RWPE2 (cell line): ENCODE data around the gene SPDYE16.
"Not testable (repeated sequence)": the region's sequence is repeated elsewhere in the genome, so short reads cannot be mapped to it uniquely, and the experiment has no call there.

Experiments
- ATAC-seq: fragments of 200-7000 bp; cut with Tn5 transposase; 3 replicates; pipeline ENCODE4 v1.9.1; 2021; ENCODE audit warnings: low read depth
- DNase-seq: peaks from one replicate; pipeline ENCODE4 v3.0.0-alpha.2; 2020; ENCODE audit warnings: low spot score
- H3K27ac ChIP-seq: fragments of 450-650 bp; 2 replicates; pipeline ENCODE4 v1.5.1; 2017; ENCODE audit warnings: mild to moderate bottlenecking; ENCODE audit not compliant: poor library complexity, severe bottlenecking
- H3K27me3 ChIP-seq: fragments of 250-450 bp; sonication (Bioruptor Pico); 2 replicates; pipeline ENCODE4 v1.5.1; 2021; ENCODE audit warnings: mild to moderate bottlenecking, moderate library complexity; ENCODE audit not compliant: insufficient read depth, poor library complexity, severe bottlenecking
- H3K36me3 ChIP-seq: fragments of 250-450 bp; sonication (Bioruptor Pico); 2 replicates; pipeline ENCODE4 v1.5.1; 2020; ENCODE audit warnings: low read depth, mild to moderate bottlenecking, moderate library complexity
- H3K4me1 ChIP-seq: fragments of 250-450 bp; sonication (Bioruptor Pico); 2 replicates; pipeline ENCODE4 v1.5.1; 2021; ENCODE audit warnings: mild to moderate bottlenecking, moderate library complexity; ENCODE audit not compliant: insufficient read depth, poor library complexity, severe bottlenecking
- H3K4me3 ChIP-seq: fragments of 250-450 bp; sonication (Bioruptor Pico); 2 replicates; pipeline ENCODE4 v1.5.1; 2021; ENCODE audit warnings: mild to moderate bottlenecking, moderate library complexity; ENCODE audit not compliant: severe bottlenecking
- H3K9me3 ChIP-seq: fragments of 250-450 bp; sonication (Bioruptor Pico); 2 replicates; pipeline ENCODE4 v1.5.1; 2021; ENCODE audit warnings: mild to moderate bottlenecking, moderate library complexity; ENCODE audit not compliant: severe bottlenecking
- TF ChIP-seq, protein P1 (sequence below): fragments of 450-650 bp; IDR thresholded peaks from one replicate; pipeline ENCODE4 v1.5.1; 2017; ENCODE audit warnings: mild to moderate bottlenecking, moderate library complexity; ENCODE audit not compliant: poor library complexity, severe bottlenecking

SPDYE16 gene

GRCh38 chr7:76505168-76506080 lies 37.7 kb downstream of the SPDYE16 start:
- no peak for ATAC-seq
- no peak overlapping the region for H3K4me3 ChIP-seq
- no peak for DNase-seq
- H3K27ac ChIP-seq: no peak overlapping the region
- H3K27me3 ChIP-seq: no peaks in the 10 kb centered on the region
- TF ChIP-seq, protein P1, sequence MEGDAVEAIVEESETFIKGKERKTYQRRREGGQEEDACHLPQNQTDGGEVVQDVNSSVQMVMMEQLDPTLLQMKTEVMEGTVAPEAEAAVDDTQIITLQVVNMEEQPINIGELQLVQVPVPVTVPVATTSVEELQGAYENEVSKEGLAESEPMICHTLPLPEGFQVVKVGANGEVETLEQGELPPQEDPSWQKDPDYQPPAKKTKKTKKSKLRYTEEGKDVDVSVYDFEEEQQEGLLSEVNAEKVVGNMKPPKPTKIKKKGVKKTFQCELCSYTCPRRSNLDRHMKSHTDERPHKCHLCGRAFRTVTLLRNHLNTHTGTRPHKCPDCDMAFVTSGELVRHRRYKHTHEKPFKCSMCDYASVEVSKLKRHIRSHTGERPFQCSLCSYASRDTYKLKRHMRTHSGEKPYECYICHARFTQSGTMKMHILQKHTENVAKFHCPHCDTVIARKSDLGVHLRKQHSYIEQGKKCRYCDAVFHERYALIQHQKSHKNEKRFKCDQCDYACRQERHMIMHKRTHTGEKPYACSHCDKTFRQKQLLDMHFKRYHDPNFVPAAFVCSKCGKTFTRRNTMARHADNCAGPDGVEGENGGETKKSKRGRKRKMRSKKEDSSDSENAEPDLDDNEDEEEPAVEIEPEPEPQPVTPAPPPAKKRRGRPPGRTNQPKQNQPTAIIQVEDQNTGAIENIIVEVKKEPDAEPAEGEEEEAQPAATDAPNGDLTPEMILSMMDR: no peak
- H3K4me1 ChIP-seq: no peaks in the 10 kb centered on the region
- H3K9me3 ChIP-seq: no peaks in the 10 kb centered on the region
- no peaks in the 10 kb centered on the region; the same call in 1 of the 2 replicates for H3K36me3 ChIP-seq

DNA sequence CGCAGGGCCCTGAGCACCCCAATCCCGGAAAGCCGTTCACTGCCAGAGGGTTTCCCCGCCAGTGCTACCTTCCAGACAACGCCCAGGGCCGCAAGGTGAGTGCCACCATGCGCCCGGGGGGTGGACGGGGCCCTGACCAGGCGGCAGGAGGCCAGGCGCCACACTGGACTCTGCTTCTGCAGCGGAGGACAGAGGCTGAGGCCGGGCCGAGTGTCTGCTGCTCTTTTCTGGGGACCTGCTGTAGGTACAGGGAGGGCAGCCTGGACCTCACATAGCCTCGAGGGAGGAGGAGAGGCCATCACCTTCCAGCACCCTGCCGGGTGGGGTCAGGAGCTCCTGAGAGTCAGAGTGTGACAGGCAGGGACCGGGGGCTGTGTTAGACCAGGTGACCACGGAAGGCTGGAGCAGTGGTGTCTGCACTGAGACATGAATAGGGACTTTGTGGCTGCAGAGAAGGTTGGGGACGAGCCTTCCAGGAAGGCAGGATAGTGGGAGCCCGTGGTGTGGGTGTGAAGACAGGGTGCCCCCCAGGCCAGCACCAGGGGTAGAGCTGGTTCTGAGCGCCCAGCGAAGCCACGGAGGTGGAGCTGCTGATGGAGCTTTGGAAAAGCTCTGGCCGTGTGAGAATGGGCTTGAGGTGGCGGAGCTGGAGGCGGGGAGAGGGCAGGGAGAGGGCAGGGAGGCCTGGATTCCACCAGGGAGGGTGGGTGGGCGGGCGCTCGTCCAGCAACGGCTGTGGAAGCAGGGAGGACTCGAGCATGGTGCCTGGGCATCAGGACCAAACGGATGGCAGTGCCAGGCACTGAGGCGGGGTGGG lies 38.5 kb downstream of the SPDYE16 start:
- H3K27ac ChIP-seq: not testable (repeated sequence)

GRCh38 chr7:76503244-76503643 lies 39.9 kb downstream of the SPDYE16 start:
- DNase-seq: peak; percentile 14
- not testable (repeated sequence) for H3K27ac ChIP-seq, H3K36me3 ChIP-seq, H3K4me3 ChIP-seq, H3K4me1 ChIP-seq, H3K27me3 ChIP-seq, H3K9me3 ChIP-seq, ATAC-seq

More for the DNA sequence above, 38.5 kb downstream of the SPDYE16 start:
- not testable (repeated sequence) for H3K4me1 ChIP-seq, H3K27me3 ChIP-seq, ATAC-seq, H3K9me3 ChIP-seq, H3K36me3 ChIP-seq, H3K4me3 ChIP-seq
- DNase-seq: peak; percentile 23

- H3K9me3 ChIP-seq, ATAC-seq, H3K27ac ChIP-seq, H3K36me3 ChIP-seq, H3K4me3 ChIP-seq, H3K27me3 ChIP-seq, H3K4me1 ChIP-seq: not testable (repeated sequence)
- DNase-seq: peak; percentile 29
Measured at GRCh38 chr7:76502836-76503235, 40.3 kb downstream of the SPDYE16 start.

DNA sequence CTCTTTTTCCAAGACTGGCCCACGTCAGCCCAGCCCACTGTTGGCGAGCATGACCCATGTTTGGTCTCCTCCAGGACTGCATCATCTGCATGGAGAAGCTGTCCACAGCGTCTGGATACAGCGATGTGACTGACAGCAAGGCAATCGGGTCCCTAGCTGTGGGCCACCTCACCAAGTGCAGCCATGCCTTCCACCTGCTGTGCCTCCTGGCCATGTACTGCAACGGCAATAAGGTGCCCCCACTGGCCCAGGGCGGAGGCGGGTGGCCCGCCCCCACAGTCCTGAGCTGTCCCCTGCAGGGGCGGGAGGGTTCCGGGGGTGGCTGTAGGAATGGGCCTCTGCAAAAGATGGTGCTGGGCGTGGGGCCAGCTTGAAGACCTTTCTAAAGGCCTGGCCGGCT lies 40.9 kb downstream of the SPDYE16 start:
- not testable (repeated sequence) for H3K27me3 ChIP-seq, H3K4me1 ChIP-seq, H3K4me3 ChIP-seq, H3K36me3 ChIP-seq, H3K27ac ChIP-seq, H3K9me3 ChIP-seq, ATAC-seq
- peak; percentile 42 for DNase-seq

DNA sequence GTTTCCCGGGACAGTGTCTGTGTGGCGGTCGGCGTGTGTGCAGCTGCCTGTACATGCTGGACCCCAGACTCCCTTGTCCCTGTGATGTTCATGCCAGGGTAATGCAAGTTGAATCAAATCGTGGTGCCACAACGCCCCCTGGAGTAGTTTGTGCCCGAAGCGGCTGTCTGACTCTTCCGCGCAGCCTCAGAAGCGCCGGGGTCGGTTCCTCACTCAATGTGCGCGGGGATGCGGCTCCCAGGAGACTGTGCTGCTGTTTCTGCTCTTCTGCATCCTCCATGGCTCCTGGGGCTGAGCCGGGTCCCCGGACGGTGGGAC lies 43.2 kb downstream of the SPDYE16 start:
- H3K4me1 ChIP-seq, H3K27ac ChIP-seq, H3K36me3 ChIP-seq, ATAC-seq, H3K4me3 ChIP-seq, H3K9me3 ChIP-seq, H3K27me3 ChIP-seq: not testable (repeated sequence)
- peak; percentile 6 for DNase-seq

GRCh38 chr7:76499201-76499923 lies 43.7 kb downstream of the SPDYE16 start:
- peak; percentile 10; the same call in 2 of the 3 replicates for ATAC-seq
- DNase-seq, H3K4me1 ChIP-seq, H3K9me3 ChIP-seq, H3K27me3 ChIP-seq, H3K4me3 ChIP-seq, H3K27ac ChIP-seq, H3K36me3 ChIP-seq: not testable (repeated sequence)

DNA sequence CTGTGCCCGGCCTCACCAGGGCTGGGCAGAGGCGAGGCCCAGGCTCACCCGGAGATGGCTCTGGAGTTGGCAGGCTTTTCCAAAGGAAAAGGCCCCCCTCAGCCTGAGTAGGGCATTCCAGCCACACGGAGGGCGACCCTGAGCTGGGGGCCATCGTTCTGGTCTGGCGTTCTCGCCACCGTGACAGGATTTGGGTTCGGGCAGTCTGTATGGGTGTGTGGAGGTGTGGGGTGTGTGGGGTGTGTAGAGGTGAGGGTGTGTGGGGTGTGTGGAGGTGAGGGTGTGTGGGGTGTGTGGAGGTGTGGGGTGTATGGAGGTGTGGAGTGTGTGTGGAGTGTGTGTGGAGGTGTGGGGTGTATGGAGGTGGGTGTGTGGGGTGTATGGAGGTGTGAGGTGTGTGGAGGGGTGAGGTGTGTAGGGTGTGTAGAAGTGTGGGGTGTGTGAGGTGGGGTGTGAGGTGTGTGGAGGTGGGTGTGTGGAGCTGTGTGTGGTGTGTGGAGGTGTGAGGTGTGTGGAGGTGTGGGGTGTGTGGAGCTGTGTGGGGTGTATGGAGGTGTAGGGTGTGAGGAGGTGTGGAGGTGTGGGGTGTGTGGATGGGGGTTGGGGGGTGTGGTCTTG lies 44.4 kb downstream of the SPDYE16 start:
- not testable (repeated sequence) for H3K4me1 ChIP-seq, H3K4me3 ChIP-seq, H3K27ac ChIP-seq, ATAC-seq, DNase-seq, H3K27me3 ChIP-seq, H3K9me3 ChIP-seq, H3K36me3 ChIP-seq

- H3K27ac ChIP-seq, H3K4me1 ChIP-seq, H3K36me3 ChIP-seq, H3K27me3 ChIP-seq, H3K4me3 ChIP-seq, ATAC-seq, H3K9me3 ChIP-seq, DNase-seq: not testable (repeated sequence)
Measured at GRCh38 chr7:76497918-76498582, 45.0 kb downstream of the SPDYE16 start.
